Forelimb muscle (tissue), 1 donor: ENCODE data around the gene ZNF621. TPM values are rescaled to one million over a fixed set of nuclear protein-coding genes. Genes with fewer than 3 reads are reported as not detected.

ENCODE experiments used
- DNase-seq: peaks from one replicate; pipeline ENCODE4 v3.0.0-alpha.2; 2013; ENCODE audit warnings: low read depth
- polyA plus RNA-seq: library from polyadenylated mRNA; unstranded; fragments of 120-200 nt; gene quantifications from one replicate; pipeline ENCODE4 v1.2.1, GENCODE V29; 2013; ENCODE audit not compliant: insufficient read length

ZNF621 gene
- 12.1 TPM for polyA plus RNA-seq

DNA sequence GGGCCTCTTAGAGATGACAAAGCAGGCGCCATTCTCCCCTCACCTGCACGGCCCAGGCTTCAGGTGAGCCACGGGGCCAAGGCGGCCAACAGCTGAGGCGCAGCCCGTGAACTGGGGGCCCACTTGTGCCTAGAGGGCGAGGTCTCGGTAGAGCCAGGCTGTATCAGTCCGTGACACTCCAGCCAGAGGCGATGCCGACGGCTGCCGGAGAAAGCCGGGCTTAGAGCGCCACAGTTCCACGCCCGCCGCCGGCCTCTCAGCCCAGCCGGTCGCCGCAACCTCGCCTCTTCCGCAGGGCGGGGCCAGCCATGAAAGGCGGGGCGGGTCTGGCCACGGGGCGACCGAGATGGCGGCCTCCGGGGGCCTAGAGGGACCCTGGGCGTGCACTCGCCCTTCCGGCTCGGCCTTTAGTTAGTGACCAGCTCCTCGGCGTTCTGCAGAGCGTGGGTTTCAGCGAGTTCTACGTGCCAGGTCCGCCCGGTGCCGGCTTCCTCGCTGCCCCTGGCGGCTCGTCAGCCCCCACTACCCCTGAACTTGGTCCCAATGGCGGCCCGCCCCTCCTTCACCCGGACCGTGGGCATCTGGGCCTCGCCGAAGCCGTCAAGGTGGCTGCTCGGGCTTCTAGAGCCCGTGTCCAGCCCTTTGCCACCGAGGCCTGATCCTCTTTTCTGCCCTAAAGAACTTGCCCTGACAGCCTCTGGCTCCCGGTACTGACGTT lies at the start of gene ZNF621:
Gene ZNF621 (plus strand): TSS at position 393 of the 718 bp plus-strand sequence. CDS start 881 bp downstream, outside the sequence.
- DNase-seq = peak; percentile 48

DNA sequence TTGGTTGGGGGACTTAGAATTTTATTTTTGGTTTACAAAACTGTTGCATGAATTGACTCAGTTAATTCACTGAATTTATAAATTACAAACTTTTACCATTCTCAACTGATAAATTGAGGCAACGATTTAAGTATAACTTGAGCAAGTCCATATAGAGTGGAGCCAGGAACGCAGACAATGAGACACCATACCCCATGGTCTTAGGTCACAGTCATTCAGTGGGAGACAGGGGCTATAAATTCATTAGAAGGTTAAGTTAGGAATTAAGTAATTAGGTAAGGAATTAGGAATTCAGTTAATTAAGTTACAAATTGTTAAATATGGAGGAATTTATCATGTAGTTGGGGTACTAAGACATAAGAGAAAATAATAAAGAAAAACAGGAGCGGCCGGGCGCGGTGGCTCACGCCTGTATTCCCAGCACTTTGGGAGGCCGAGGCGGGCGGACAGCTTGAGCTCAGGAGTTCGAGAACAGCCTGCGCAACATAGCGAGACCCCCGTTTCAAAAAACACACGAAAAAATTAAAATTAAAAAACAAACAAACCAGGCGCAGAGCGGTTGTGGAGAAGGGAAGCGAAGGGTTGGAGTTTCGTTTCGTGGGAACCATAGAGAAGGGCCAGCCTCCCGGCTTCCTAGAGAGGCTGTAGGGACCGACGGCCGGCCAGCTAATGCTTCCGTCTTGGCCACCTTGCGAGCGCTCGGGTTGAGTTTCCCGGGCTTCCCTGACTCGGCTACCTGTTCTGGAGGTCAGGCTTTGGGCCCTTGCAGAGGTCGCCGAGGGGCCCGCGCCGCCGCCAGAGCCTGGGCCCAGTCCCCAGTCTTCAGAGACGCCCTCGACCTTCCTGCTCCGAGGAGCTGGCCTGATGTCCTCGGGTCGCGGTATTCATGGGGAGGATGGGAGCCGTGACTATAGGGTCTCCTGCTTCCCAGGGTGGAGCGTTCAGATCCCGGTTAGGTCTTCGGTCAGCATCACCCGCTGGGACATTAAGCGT lies 48.0 kb upstream of the ZNF621 start, which contains the start of gene ZNF619:
Gene ZNF619 (plus strand): TSS at position 645 of the 993 bp plus-strand sequence. CDS start 858 bp downstream, outside the sequence.
- DNase-seq = peak; percentile 72

DNA sequence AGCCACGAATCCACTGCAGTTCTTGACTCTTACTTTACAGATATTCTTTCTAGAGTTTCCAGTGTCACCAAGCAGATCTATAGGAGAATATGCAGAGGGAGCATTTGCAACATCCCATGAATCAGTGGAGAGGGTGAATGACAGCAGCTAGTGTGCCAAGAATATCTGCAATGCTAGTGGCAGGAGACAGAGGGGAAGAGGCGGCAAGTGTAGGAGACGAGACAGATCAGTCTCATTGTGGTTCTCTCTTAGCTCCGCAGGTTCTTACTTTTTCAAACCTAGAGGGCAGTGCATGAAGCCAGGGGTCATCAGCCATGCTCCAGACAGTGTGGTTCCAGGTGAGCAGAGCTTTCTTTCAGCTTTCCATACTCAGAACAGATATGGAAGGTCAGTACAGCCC lies 47.1 kb upstream of the ZNF621 start:
- DNase-seq = no peak

DNA sequence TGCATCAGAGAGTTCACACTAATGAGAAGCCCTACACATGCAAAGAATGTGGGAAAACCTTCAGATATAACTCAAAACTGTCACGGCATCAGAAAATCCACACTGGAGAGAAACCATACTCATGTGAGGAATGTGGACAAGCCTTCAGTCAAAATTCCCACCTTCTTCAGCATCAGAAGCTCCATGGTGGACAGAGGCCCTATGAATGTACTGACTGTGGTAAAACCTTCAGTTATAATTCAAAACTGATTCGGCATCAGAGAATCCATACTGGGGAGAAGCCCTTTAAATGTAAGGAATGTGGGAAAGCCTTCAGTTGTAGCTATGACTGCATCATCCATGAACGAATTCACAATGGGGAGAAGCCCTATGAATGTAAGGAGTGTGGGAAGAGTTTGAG lies 37.6 kb upstream of the ZNF621 start:
- no peak for DNase-seq

DNA sequence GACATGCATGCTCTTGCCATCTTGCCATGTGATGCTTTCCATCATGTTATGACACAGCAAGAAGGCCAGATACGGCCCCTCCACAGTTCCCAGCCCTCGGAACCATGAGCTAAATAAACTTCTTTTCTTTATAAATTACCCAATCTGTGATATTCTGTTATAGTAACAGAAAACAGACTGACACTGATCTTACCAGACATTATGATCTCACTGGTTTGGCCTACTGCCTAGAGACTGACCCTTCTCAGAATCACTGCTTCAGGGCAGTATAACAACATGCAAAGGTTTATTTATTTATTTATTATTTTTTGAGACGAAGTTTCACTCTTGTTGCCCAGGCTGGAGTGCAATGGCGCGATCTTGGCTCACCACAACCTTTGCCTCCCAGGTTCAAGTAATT lies 33.8 kb upstream of the ZNF621 start:
- no peak for DNase-seq

DNA sequence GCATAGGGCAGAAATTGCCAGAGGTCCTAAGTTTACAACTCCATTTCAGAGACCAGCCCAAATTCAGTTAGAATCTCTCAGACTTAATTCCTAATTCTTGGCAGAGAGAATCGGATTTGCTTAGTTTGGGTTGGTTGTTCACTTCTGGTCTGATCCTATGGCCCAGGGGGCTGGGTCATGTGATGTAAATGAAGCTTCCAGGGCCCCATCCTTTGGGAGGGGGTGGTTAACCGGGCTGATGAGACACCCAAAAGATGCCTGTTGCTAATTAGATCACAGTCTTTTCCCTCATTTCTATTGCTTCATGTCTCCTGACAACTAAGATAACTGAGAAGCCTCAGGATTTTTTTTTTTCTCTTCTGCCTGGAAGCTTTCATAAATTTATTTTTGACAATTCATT lies 30.1 kb upstream of the ZNF621 start:
- DNase-seq = no peak

DNA sequence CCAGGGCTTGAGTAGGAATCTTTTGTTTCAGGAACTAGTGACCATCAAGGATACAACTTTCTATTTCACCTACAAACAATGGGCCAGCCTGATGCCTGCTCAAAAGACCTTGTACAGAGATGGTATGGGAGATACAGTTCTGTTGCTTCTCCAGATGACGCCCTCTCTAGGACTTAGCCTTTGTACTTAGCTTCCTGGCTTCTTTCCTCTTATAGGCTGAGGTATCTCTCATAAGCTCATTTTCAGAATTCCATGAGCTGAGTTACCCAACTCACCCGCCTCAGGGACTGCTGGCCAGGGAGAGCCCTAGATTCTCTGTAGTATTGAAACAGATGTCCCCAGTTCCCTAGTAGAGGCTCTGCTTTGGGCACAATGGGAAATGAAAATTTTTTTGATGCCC lies 27.5 kb upstream of the ZNF621 start:
- DNase-seq = no peak

DNA sequence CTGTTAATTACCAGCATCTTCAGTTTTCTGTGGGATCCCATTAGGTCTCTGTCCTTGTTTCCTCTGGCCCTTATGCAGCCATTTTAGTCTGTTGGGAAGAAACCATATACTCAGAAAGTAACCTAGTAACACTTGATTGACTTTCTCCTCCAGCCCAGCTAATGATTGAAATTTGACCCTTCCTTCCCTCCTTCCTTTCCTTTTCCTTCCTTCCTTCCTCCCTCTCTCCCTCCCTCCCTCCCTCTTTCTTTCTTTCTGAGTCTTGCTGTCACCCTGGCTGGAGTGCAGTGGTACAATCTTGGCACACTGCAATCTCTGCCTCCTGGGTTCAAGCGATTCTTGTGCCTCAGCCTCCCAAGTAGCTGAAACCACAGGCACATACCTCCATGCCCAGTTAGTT lies 24.8 kb upstream of the ZNF621 start:
- DNase-seq = no peak

DNA sequence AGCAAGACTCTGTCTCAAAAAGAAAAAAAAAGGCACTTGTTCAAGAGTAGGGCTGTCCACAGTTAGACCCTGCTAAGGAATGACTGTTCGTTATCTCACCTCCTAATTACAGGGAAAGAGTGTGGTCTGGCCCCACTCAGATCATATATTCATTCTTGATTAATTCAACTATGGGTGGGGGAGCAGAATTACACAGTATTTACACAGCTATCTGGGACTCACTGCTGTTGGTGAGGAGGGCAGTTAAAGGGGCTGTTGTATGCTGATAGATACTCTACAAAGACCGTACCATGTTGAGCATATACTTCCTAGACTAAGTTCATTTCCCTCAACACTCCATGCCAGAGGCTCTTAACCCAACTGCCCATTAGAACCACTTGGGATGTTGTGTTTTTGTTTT lies 22.7 kb upstream of the ZNF621 start:
- DNase-seq = no peak

DNA sequence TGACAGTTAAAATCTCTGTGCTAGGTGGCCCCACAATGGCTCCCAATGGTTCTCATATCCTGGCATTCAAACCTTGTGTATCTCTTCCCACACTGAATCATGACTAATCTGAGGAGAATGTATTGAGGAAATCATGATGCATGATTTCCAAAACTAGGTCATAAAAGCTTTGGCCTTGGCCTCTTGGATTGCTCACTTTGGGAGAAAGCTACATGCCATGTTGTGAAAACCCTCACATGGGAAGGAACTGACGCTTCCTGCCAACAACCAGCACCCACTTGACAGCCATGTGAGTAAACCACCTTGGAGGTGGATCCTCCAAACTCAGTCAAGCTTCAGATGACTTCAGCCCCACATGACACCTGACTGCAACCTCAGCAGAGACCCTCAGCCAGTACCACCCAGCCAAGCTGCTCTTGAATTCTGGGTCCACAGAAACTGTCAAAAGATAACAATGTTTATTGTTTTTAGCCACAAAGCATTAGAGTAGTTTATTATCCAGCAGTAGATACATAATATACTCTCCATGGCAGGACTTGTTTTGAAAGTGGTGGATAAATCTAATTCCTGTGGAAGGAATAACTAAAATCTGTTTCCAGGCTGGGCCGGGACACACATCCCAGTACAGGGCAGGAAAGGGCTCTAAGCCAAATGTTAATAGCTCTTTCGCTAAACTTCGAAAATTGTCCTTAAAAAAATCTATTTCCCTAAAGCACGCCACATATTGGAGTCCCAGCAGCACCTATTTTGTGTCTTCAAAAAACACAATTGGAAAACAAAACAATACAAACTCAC lies 19.9 kb upstream of the ZNF621 start:
- DNase-seq = no peak

DNA sequence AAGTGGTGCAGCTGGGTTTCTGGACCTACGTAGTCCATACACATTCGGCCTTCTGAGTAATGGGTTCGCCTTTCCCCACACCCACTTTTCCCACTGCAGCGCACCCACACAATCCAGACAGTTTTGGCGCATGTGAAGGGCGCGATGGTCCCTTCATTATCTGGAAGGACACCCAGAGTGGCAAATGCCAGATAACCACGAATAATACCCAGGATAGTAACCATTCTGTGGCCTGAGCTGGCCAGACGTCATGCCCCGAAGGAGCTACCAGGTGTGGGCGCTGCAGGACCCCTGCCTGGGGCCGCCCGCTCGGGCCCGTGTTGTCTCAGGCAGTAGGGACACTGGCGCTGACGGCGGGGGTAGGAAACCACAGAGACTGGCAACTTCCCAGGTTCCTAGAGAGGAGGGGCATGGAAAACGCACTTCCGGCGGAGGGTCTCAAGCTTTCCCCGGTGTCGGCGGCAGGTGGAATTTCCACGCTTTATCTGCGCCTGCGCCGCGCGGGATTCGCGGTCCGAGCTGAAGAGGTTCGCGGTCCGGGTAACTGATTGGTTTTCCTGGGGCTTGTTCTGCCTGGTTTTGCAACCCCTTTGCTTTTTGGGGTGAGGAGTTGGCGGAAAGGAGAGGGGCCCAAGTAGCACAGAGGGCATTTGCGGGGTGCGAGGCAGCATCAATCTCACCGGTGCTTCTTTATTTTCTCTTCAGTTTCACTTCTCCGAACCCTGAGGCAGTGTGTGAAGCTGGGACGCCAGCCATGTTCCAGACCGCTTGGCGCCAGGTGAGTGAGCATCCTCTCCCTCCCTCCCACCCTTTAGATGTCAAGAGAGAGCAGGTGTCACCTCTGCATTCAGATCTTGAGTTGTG lies 18.9 kb upstream of the ZNF621 start, which contains the start of gene ZNF620:
Gene ZNF620 (plus strand): TSS at position 441 of the 864 bp plus-strand sequence. CDS start 314 bp downstream, at position 755.
- DNase-seq = no peak

DNA sequence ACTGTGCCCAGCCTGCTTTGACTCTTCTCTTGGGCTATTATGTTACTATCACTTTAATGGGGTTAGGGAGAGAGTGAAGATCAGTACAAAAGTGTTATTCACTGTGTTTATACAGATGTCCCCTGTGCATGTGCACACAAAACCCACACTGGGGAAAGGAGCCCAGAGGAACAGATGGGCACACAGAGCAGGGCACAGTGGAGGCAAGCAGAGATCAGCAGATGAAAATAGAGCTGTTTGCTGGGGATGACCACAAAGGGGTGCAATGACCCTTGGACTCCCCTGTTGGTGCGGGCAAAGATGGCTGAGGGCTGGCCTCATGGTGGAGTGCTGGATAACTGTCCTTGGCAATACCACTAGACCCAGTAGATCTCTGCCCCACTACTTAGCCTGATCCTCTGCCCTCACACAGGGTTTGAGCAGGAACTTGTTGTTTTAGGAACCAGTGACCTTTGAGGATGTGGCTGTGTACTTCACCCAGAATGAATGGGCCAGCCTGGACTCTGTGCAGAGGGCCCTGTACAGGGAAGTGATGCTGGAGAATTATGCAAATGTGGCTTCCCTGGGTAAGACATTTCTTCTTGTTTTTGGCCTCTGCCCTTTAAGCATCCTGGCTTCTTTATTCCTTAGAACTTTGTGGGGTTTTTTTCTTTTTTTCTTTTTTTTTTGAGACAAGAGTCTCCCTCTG lies 13.6 kb upstream of the ZNF621 start:
- DNase-seq = no peak

DNA sequence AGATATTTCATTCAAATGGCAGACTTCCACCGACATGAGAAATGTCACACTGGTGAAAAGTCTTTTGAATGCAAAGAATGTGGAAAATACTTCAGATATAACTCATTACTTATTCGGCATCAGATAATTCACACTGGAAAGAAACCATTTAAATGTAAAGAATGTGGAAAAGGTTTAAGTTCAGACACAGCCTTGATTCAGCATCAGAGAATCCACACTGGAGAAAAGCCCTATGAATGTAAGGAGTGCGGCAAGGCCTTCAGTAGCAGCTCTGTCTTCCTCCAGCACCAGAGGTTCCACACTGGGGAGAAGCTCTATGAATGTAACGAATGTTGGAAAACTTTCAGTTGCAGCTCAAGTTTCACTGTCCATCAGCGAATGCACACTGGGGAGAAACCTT lies 8.6 kb upstream of the ZNF621 start:
- DNase-seq = no peak

DNA sequence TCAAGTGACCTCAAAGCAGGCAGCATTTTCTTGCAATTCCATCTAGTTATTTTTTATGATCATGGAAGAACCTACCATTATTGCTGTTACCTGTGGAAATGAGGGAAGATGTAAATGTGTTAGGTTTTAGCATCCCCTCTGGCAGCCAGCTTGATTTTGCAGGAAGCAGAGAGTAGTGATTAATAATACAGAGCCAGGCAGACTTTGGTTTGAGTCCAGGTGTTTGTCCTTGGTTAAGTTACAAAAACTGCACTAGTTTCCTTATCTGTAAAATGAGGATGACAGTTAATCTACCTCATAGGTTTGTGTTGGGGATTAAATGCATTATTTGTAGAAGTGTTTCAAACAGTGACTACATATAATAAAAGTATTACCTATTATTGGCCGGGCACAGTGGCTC lies 6.7 kb upstream of the ZNF621 start:
- no peak for DNase-seq

DNA sequence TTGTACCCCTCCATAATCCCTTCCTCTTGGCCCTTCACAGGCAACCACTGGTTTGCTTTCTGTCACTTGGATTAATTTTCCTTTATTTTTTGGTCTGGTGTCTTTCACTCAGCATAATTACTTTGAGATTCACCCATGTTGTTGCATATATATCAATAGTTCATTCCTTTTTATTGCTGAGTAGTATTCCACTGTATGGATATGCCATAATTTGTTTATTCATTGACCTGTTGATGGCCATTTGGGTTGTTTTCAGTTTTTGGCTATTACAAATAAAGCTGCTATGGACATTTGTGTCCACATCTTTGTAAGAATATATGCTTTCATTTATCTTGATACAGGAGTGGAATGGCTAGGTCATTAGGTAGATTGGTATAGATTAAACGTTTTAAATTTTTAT lies 5.9 kb upstream of the ZNF621 start:
- DNase-seq = no peak

DNA sequence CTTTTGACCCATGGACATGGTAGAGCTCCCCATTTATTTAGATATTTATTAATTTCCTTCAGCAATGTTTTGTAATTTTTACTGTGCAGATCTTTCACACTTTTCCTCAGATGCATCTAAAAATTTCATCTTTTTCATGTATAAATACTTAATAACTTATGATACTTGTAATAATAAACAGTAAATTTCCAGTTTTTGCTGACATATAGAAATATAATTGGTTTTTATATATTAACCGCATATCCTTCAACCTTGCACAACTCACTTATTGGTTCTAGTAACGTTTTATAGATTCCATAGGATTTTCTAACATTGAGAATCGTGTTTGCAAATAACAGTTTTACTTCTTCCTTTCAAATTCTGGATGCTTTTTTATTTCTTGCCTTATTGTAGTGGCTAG lies 3.5 kb upstream of the ZNF621 start:
- DNase-seq = no peak

DNA sequence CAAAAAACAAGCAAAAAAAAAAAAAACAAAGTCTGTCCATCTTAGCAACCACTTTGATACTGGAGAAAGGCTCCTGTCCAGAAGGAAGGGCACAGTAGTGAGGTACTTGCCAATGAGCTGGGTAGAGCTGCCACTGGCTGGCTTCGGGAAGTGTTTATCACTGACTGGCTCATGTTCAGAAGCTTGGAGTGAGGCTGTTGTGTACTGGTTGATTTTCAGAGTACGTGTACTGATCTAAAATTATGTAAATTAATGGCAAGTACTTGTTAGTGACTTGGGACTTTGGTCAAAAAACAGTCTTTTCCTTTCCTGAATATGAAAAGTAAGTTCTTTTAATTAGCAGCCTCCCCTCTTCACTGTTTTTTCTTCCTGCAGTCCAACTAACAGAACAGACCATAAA lies 979 bp upstream of the ZNF621 start:
- DNase-seq = no peak

DNA sequence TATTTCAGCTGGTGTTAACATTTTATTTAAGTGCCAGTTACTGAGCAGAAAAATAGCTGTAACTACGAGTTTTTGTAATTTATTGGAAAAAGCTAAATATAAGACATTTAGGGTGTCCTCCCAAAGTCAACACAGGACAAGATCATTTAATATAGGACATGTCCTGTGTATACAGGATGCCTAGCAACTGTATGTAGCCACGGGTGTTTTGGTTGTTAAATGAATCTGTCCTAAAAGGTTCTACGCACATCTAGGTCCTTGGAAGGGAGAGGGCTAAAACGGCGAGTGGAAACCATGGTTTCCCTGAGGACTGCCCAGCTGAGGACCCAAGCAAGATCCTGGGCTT lies 565 bp upstream of the ZNF621 start:
- DNase-seq = no peak

DNA sequence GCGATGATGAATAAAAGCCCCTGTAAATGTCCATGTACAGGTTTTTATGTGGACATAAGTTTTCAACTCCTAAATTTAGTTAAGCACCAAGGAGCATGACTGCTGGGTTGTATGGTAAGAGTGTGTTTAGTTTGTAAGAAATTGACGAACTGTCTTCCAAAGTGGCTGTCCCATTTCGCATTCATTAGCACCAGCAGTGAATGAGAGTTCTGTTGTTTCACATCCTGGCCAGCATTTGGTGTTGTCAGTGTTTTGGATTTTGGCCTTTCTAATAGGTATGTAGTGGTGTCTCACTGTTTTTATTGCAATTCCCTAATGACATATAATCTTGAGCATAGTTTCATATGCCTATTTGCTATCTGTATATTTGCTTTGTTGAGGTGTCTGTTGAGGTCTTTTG lies 3.7 kb downstream of the ZNF621 start:
- no peak for DNase-seq

DNA sequence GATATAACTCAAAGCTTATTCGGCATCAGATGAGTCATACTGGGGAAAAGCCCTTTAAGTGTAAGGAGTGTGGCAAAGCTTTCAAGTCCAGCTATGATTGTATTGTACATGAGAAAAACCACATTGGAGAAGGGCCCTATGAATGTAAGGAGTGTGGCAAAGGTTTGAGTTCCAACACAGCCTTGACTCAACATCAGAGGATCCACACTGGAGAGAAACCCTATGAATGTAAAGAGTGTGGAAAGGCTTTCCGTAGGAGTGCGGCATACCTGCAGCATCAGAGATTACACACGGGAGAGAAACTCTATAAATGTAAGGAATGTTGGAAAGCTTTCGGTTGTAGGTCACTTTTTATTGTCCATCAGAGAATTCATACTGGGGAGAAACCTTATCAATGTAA lies 7.5 kb downstream of the ZNF621 start:
- no peak for DNase-seq
